Measurements from ENCODE around the gene BHLHE23. TPM values are rescaled to one million over a fixed set of nuclear protein-coding genes. Genes with fewer than 3 reads are reported as not detected.

The BHLHE23 gene
- total RNA-seq, 1 donor from 2014 or later, result not detected

GRCh38 chr20:63016514-63017075 is 9.8 kb upstream of the BHLHE23 start:
- intact Hi-C loops (cut with micrococcal nuclease), result no loop called here
- Mint-ChIP-seq H3K4me1 (ENCODE audit: low read depth) (no peaks in the 10 kb centered on the region), H3K9me3 (peaks cover 17% of the 10 kb centered on the region), H3K27ac (no peak overlapping the region), H3K4me3 (no peak overlapping the region), H3K36me3 (ENCODE audit: low read depth) (peaks cover 5% of the 10 kb centered on the region), H3K27me3 (ENCODE audit: insufficient read depth) (peaks cover 35% of the 10 kb centered on the region)
- DNase-seq (ENCODE audit: low spot score), result no peak

DNA sequence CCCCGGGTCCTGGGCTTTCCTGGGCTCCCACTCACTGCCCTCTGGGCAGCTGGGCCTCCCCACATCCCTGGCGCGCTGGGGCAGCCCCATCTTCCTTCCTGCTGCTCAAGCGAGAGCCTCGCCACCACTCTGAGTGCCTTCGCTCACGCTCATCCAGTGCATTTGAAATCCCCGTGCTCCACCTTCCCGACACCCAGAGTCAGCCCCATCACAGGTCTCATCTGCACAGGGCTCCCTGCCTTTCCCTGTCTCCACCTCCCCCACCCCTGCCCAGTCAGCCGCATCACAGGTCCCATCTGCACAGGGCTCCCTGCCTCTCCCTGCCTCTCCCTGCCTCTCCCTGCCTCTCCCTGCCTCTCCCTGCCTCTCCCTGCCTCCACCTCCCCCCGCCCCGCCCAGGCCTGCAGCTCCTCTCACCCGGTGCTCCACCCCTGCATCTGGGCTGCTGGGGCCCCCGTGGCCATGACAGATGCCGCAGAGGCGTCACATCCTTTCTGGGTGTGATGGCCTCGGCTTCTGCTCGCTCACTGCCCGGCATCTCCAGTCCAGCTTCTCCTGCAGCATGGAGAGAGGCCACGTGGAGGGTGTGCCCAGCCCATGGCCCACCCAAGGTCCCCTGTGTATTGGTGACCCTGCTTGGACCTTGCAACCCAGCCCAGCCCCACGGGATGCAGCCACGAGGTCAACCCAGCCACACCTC is 9.0 kb upstream of the BHLHE23 start:
- Mint-ChIP-seq H3K36me3 (ENCODE audit: low read depth) (peaks cover 7% of the 10 kb centered on the region), H3K27me3 (ENCODE audit: insufficient read depth) (peaks cover 43% of the 10 kb centered on the region), H3K9me3 (peaks cover 17% of the 10 kb centered on the region), H3K4me3 (no peak overlapping the region), H3K4me1 (ENCODE audit: low read depth) (no peaks in the 10 kb centered on the region), H3K27ac (no peak overlapping the region)
- intact Hi-C loops (cut with micrococcal nuclease), result no loop called here
- no peak for DNase-seq (ENCODE audit: low spot score)

DNA sequence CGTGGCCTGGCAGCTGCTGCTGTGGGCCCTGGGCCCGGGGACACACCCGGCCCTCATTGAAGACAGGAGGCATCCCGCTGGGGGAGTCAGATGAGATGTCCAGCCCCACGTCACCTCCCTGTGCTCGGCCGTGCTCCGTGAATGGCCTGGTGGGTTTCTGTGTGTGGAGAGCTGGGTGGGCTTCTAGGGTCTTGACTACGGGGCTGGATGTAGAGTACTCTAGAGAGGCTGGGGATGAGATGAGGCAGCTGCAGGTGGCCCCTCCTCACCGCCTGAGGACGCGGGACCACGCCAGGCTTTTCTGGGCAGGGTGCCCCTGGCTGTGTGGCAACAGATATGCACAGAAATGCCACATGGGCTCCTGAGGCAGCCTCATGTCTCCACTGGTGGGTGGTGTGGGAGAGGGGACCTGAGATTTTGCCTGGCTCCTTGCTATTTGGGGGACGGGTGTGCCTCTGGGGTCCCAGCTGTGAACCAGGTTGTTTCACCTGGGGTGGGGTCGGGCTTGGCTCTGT is 8.4 kb upstream of the BHLHE23 start:
- H3K4me3 Mint-ChIP-seq, result no peak overlapping the region
- intact Hi-C loops (cut with micrococcal nuclease), result no loop called here
- peaks cover 49% of the 10 kb centered on the region for H3K27me3 Mint-ChIP-seq (ENCODE audit: insufficient read depth)
- peaks cover 9% of the 10 kb centered on the region for H3K36me3 Mint-ChIP-seq (ENCODE audit: low read depth)
- DNase-seq (ENCODE audit: low spot score), result no peak
- peaks cover 4% of the 10 kb centered on the region for H3K4me1 Mint-ChIP-seq (ENCODE audit: low read depth)
- peaks cover 17% of the 10 kb centered on the region for H3K9me3 Mint-ChIP-seq
- H3K27ac Mint-ChIP-seq, result no peak overlapping the region

DNA sequence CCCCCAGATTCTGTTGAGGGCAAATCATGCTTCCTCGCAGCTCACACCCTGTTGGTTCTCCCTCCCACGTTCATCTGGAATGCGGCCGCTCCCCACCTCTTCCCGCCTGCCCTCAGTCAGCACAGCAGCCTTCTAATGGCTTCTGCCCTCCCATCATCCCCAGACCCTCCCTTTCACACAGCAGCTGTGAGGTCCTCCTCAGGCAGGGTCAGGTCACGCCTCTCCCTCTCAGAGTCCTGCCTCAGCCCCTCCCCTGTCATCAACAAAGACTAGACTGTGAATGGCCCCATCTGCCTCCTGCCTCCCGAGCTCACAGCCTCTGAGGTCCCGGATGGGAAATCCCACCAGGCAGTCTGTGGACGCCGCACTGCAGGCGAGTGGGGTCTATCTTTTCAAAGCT is 7.9 kb upstream of the BHLHE23 start:
- peaks cover 9% of the 10 kb centered on the region for H3K36me3 Mint-ChIP-seq (ENCODE audit: low read depth)
- peaks cover 17% of the 10 kb centered on the region for H3K9me3 Mint-ChIP-seq
- no peak overlapping the region for H3K27ac Mint-ChIP-seq
- no peak for DNase-seq (ENCODE audit: low spot score)
- intact Hi-C loops (cut with micrococcal nuclease), result loop anchor here (5.0 kb wide), 1 partner anchor 192 kb away; no protein-coding TSS in a partner anchor
- no peak overlapping the region for H3K4me3 Mint-ChIP-seq
- H3K27me3 Mint-ChIP-seq (ENCODE audit: insufficient read depth), result peaks cover 52% of the 10 kb centered on the region
- peaks cover 7% of the 10 kb centered on the region for H3K4me1 Mint-ChIP-seq (ENCODE audit: low read depth)

- H3K36me3 Mint-ChIP-seq (ENCODE audit: low read depth), result peaks cover 9% of the 10 kb centered on the region
- no peak overlapping the region for H3K27ac Mint-ChIP-seq
- peaks cover 52% of the 10 kb centered on the region for H3K27me3 Mint-ChIP-seq (ENCODE audit: insufficient read depth)
- peaks cover 7% of the 10 kb centered on the region for H3K4me1 Mint-ChIP-seq (ENCODE audit: low read depth)
- DNase-seq (ENCODE audit: low spot score), result no peak
- peaks cover 17% of the 10 kb centered on the region for H3K9me3 Mint-ChIP-seq
- no peak overlapping the region for H3K4me3 Mint-ChIP-seq
- intact Hi-C loops (cut with micrococcal nuclease), result loop anchor here (5.0 kb wide), 1 partner anchor 192 kb away; no protein-coding TSS in a partner anchor
Measured at GRCh38 chr20:63014287-63014686, 7.5 kb upstream of the BHLHE23 start.

DNA sequence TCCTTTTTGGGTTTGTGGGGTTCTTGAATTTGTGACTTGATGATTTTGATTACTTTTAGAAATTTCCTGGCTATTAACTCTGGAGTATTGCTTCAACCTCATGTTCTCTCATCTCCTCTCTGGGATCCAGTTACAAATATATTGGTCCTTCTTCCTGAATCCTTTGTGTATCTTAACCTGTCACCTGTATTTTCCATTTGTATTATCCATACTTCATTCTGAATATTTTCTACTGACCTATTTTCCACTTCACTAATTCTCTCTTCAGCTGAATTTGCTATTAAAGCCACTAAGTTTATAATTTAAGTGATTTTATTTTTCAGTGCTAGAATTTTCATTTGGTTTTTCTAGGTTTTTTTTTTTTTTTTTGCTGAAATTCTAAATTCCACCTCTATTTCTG is 6.4 kb upstream of the BHLHE23 start:
- Mint-ChIP-seq H3K36me3 (ENCODE audit: low read depth) (peaks cover 9% of the 10 kb centered on the region), H3K27me3 (ENCODE audit: insufficient read depth) (peaks cover 60% of the 10 kb centered on the region)

GRCh38 chr20:63011798-63012197 is 5.0 kb upstream of the BHLHE23 start:
- no peak for DNase-seq (ENCODE audit: low spot score)
- Mint-ChIP-seq H3K9me3 (peaks cover 17% of the 10 kb centered on the region), H3K4me1 (ENCODE audit: low read depth) (peaks cover 7% of the 10 kb centered on the region), H3K4me3 (no peak overlapping the region), H3K36me3 (ENCODE audit: low read depth) (peaks cover 9% of the 10 kb centered on the region), H3K27ac (no peak overlapping the region), H3K27me3 (ENCODE audit: insufficient read depth) (peaks cover 65% of the 10 kb centered on the region)
- intact Hi-C loops (cut with micrococcal nuclease), result loop anchor here (5.0 kb wide), 1 partner anchor 189 kb away; no protein-coding TSS in a partner anchor

More for the DNA sequence above, 6.4 kb upstream of the BHLHE23 start:
- intact Hi-C loops (cut with micrococcal nuclease), result loop anchor here (5.0 kb wide), 1 partner anchor 191 kb away; no protein-coding TSS in a partner anchor
- Mint-ChIP-seq H3K4me1 (ENCODE audit: low read depth) (peaks cover 7% of the 10 kb centered on the region), H3K27ac (no peak overlapping the region), H3K9me3 (peaks cover 17% of the 10 kb centered on the region), H3K4me3 (no peak overlapping the region)
- DNase-seq (ENCODE audit: low spot score), result no peak

DNA sequence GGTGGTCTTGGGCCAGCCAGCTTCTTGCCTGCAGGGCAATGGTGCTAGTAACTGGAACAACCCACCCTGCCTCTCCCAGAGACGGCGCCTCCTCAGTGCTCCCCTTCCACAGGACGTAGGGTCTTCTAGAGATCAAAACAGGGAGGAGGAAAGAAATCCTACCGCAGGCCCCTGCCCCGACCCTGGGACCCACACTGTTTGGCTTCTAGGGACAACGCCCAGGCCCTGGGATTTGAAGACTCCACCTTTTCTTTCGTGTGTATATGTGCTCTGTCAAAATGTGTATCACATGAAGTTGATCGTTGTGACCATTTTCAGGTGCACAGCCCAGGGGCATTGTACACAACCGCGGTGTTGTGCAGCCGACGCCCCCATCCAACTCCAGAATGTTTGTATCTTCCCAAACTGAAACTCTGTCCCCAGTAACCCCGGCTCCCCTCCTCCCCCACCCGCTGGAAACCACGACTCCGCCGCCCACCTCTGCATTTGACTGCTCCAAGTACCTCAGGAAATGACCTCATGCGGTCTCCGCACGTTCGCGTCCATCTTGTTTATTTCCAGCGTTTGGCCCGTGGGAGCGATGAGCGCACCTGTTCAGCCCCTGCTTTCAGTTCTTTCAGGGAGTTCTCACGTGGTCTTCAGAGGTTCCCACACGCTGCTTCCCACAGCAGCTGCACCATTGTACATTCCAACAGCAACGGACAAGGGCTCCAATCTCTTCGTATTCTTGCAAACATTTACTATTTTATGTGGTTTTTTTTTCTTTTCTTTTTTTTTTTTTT is 3.4 kb upstream of the BHLHE23 start:
- H3K27me3 Mint-ChIP-seq (ENCODE audit: insufficient read depth), result peaks cover 66% of the 10 kb centered on the region
- H3K4me3 Mint-ChIP-seq, result peak overlapping the region; percentile 73

GRCh38 chr20:63009045-63009961 is 2.5 kb upstream of the BHLHE23 start:
- H3K4me1 Mint-ChIP-seq (ENCODE audit: low read depth), result peaks cover 7% of the 10 kb centered on the region
- H3K9me3 Mint-ChIP-seq, result peaks cover 17% of the 10 kb centered on the region
- peak overlapping the region; percentile 55 for H3K27ac Mint-ChIP-seq
- DNase-seq (ENCODE audit: low spot score), result peak; percentile 71
- H3K27me3 Mint-ChIP-seq (ENCODE audit: insufficient read depth), result peaks cover 66% of the 10 kb centered on the region
- no peak overlapping the region for H3K4me3 Mint-ChIP-seq
- H3K36me3 Mint-ChIP-seq (ENCODE audit: low read depth), result peaks cover 9% of the 10 kb centered on the region
- intact Hi-C loops (cut with micrococcal nuclease), result loop anchor here (1.0 to 5.0 kb wide), 5 partner anchors 37 to 168 kb away; no protein-coding TSS in a partner anchor

More for the DNA sequence above, 3.4 kb upstream of the BHLHE23 start:
- Mint-ChIP-seq H3K4me1 (ENCODE audit: low read depth) (peaks cover 7% of the 10 kb centered on the region), H3K9me3 (peaks cover 17% of the 10 kb centered on the region), H3K27ac (peak overlapping the region; percentile 81), H3K36me3 (ENCODE audit: low read depth) (peaks cover 9% of the 10 kb centered on the region)
- intact Hi-C loops (cut with micrococcal nuclease), result loop anchor here (1.0 to 5.0 kb wide), 6 partner anchors 38 to 188 kb away; no protein-coding TSS in a partner anchor
- DNase-seq (ENCODE audit: low spot score), result peak; percentile 42

DNA sequence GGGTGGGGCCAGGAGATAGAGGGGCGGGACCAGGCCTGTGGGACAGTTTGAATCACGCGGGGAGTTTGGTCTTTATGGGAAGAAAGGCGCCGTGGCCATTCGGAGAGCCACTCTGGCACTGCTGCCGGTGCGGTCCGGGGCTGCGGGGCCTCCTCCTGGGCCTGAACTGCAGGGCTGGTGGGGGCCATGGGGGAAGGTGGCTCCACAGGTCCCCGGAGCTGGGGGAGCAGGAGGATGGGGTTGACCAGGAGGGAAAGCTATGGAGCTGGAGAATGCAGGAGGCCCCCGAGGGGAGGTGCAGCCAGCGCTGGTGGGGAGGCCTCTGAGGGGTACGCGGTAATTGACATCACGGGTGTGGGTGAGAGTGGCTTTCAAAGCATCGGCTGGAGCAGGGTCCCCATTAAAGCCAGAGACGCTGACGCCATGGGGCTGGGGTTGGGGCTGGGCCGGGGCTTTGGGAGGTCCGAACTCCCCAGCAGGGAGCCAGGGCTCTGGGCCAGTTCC is 1.8 kb upstream of the BHLHE23 start:
- intact Hi-C loops (cut with micrococcal nuclease), result loop anchor here (1.0 to 5.0 kb wide), 5 partner anchors 36 to 169 kb away; no protein-coding TSS in a partner anchor
- H3K4me3 Mint-ChIP-seq, result no peak overlapping the region
- peaks cover 65% of the 10 kb centered on the region for H3K27me3 Mint-ChIP-seq (ENCODE audit: insufficient read depth)
- H3K27ac Mint-ChIP-seq, result no peak overlapping the region
- peaks cover 11% of the 10 kb centered on the region for H3K9me3 Mint-ChIP-seq
- no peak for DNase-seq (ENCODE audit: low spot score)
- H3K36me3 Mint-ChIP-seq (ENCODE audit: low read depth), result peaks cover 5% of the 10 kb centered on the region
- peaks cover 7% of the 10 kb centered on the region for H3K4me1 Mint-ChIP-seq (ENCODE audit: low read depth)

DNA sequence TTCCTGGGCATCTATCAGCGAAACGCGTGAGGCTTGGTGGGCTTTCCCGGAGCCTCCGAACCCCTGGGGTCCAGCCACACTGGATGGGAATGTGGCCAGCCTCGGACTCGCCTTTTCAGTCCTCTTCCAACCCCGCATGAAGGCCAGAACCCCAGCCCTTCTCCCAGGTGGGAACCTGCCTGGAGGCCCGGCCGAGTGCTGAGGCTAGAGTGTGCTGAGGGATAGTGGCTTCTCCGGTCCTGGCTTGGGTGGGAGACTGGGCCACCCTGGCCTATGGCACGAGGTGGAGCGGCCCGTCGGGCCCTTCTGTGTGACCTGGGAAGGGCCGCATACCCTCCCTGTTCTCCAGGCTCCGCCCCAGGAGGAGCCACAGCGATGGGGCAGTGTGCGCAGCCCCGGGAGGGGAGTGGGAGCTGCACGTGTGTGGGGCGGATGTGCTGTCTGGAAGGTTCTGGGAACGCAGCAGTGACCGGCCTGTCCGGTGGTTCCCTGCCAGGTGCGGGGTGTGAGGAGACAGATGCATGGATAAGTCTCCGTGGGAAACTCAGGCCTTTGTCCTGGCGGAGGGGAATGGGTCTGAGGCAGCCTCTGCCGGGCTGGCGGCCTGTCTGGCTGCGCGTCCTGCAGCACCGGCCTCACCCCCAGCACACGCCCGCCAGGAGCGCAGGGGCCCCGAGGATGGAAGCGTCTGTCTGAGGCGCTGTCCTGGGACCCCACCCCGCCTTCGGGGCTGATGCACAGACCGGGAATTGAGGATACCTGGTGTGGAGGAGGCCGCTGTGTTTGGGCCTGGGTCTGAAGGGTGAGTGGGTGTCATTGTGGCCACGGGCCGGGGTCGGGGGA is 1.1 kb upstream of the BHLHE23 start:
- H3K4me3 Mint-ChIP-seq, result no peak overlapping the region
- H3K27ac Mint-ChIP-seq, result no peak overlapping the region
- peaks cover 4% of the 10 kb centered on the region for H3K36me3 Mint-ChIP-seq (ENCODE audit: low read depth)
- peaks cover 3% of the 10 kb centered on the region for H3K9me3 Mint-ChIP-seq
- intact Hi-C loops (cut with micrococcal nuclease), result loop anchor here (5.0 kb wide), 2 partner anchors 86 to 169 kb away; no protein-coding TSS in a partner anchor
- peaks cover 7% of the 10 kb centered on the region for H3K4me1 Mint-ChIP-seq (ENCODE audit: low read depth)
- H3K27me3 Mint-ChIP-seq (ENCODE audit: insufficient read depth), result peaks cover 65% of the 10 kb centered on the region
- no peak for DNase-seq (ENCODE audit: low spot score)
